Urothelium cell line (cell line): Measurements from ENCODE around the gene CFAP65.

Experiments used
- DNase-seq: peaks from one replicate; pipeline ENCODE4 v3.0.0; 2011; ENCODE audit warnings: low spot score, mixed read lengths
- FAIRE-seq: peaks from 2 replicates; lab custom pipeline; 2011; peaks lifted over from hg19 to GRCh38; lab: Jason Lieb, UNC

Gene CFAP65

GRCh38 chr2:218993345-218994315, 47.7 kb downstream of the CFAP65 start, which contains the start of gene CRYBA2:
Gene CRYBA2 (minus strand): TSS chr2:218993422. CDS start chr2:218993176, 246 bp downstream.
- FAIRE-seq (no peak), DNase-seq (no peak)

GRCh38 chr2:218992703-218993344, 48.5 kb downstream of the CFAP65 start:
- no peak for FAIRE-seq
- no peak for DNase-seq

- FAIRE-seq = no peak
- no peak for DNase-seq
Observed at GRCh38 chr2:218992196-218992595, 49.1 kb downstream of the CFAP65 start.

- DNase-seq (no peak), FAIRE-seq (no peak)
Observed at GRCh38 chr2:218991674-218992168, 49.6 kb downstream of the CFAP65 start.

GRCh38 chr2:218990612-218991011, 50.7 kb downstream of the CFAP65 start:
- no peak for FAIRE-seq
- no peak for DNase-seq

- DNase-seq (no peak), FAIRE-seq (no peak)
Observed at GRCh38 chr2:218990052-218990451, 51.3 kb downstream of the CFAP65 start.

GRCh38 chr2:218988650-218989049, 52.7 kb downstream of the CFAP65 start:
- no peak for FAIRE-seq
- no peak for DNase-seq

GRCh38 chr2:218988164-218988563, 53.2 kb downstream of the CFAP65 start:
- DNase-seq (no peak), FAIRE-seq (no peak)

GRCh38 chr2:218986148-218986761, 55.1 kb downstream of the CFAP65 start:
- no peak for FAIRE-seq
- no peak for DNase-seq

- FAIRE-seq (no peak), DNase-seq (no peak)
Observed at GRCh38 chr2:218985325-218986091, 55.8 kb downstream of the CFAP65 start.

GRCh38 chr2:218985021-218985324, 56.3 kb downstream of the CFAP65 start, which contains the start of gene FEV:
Gene FEV (minus strand): TSS chr2:218985184. CDS start chr2:218985075, 109 bp downstream.
- DNase-seq (no peak), FAIRE-seq (no peak)

- FAIRE-seq (no peak), DNase-seq (no peak)
Observed at GRCh38 chr2:218984239-218985020, 56.9 kb downstream of the CFAP65 start.

GRCh38 chr2:218983934-218984238, 57.4 kb downstream of the CFAP65 start:
- DNase-seq (no peak), FAIRE-seq (no peak)

GRCh38 chr2:218983263-218983933, 57.9 kb downstream of the CFAP65 start:
- FAIRE-seq (no peak), DNase-seq (no peak)

GRCh38 chr2:218982586-218983262, 58.6 kb downstream of the CFAP65 start:
- FAIRE-seq = no peak
- no peak for DNase-seq

- DNase-seq (no peak), FAIRE-seq (no peak)
Observed at GRCh38 chr2:218981881-218982585, 59.3 kb downstream of the CFAP65 start.

- FAIRE-seq (no peak), DNase-seq (no peak)
Observed at GRCh38 chr2:218981390-218981880, 59.9 kb downstream of the CFAP65 start.

GRCh38 chr2:218980735-218981389, 60.5 kb downstream of the CFAP65 start:
- no peak for FAIRE-seq
- no peak for DNase-seq
